Smooth muscle cell (in vitro differentiated cells): Measurements from ENCODE around the gene NFX1. TPM values are rescaled to one million over a fixed set of nuclear protein-coding genes. Genes with fewer than 3 reads are reported as not detected.

ENCODE experiments used
- DNase-seq: peaks from one replicate; lab custom pipeline; 2025; ENCODE audit not compliant: unreplicated experiment; lab: John Stamatoyannopoulos, UW
- H2AFZ ChIP-seq: fragments of 200-600 bp; sonication (generic); 2 replicates; pipeline ENCODE4 v1.6.0; 2016; ENCODE audit warnings: antibody characterized with exemption, low read depth, mild to moderate bottlenecking
- H3F3A ChIP-seq: fragments of 200-600 bp; sonication (generic); 2 replicates; pipeline ENCODE4 v1.6.0; 2017; ENCODE audit warnings: antibody characterized with exemption, low read depth
- H3K27ac ChIP-seq: fragments of 200-600 bp; sonication (generic); 2 replicates; pipeline ENCODE4 v1.5.1; 2016; ENCODE audit warnings: low read depth, mild to moderate bottlenecking
- H3K27me3 ChIP-seq: fragments of 200-600 bp; sonication (generic); 2 replicates; pipeline ENCODE4 v1.6.1; 2016; ENCODE audit warnings: low read depth, mild to moderate bottlenecking
- H3K36me3 ChIP-seq: fragments of 200-600 bp; sonication (generic); 2 replicates; pipeline ENCODE4 v1.5.1; 2016; ENCODE audit warnings: low read depth
- H3K4me1 ChIP-seq: fragments of 200-600 bp; sonication (generic); 2 replicates; pipeline ENCODE4 v1.5.1; 2016; ENCODE audit warnings: low read depth
- H3K4me2 ChIP-seq: fragments of 200-600 bp; sonication (generic); 2 replicates; pipeline ENCODE4 v1.6.0; 2016; ENCODE audit warnings: mild to moderate bottlenecking
- H3K4me3 ChIP-seq: fragments of 200-600 bp; sonication (generic); 2 replicates; pipeline ENCODE4 v1.5.1; 2016; ENCODE audit warnings: mild to moderate bottlenecking
- H3K79me2 ChIP-seq: fragments of 200-600 bp; sonication (generic); 2 replicates; pipeline ENCODE4 v1.6.0; 2016; ENCODE audit warnings: low read depth, mild to moderate bottlenecking
- H3K9ac ChIP-seq: fragments of 200-600 bp; sonication (generic); 2 replicates; pipeline ENCODE4 v1.6.0; 2016; ENCODE audit warnings: low read depth
- H3K9me3 ChIP-seq: fragments of 200-600 bp; sonication (generic); replicated peaks from 2 replicates; pipeline ENCODE4 v1.5.1; 2016; ENCODE audit warnings: low read depth
- H4K20me1 ChIP-seq: fragments of 200-600 bp; sonication (generic); 2 replicates; pipeline ENCODE4 v1.6.0; 2016; ENCODE audit warnings: low read depth
- WGBS: methylation state at CpG from one replicate; pipeline ENCODE4 v1.1.7; 2016; ENCODE audit warnings: low lambda C conversion rate; 5-methylcytosine and 5-hydroxymethylcytosine counted together
- polyA plus RNA-seq: library from polyadenylated mRNA; unstranded; fragments of >200 nt; fragmentation: Nextera tagmentation; extraction: Ambion mirVana; gene quantifications from 2 replicates; pipeline ENCODE4 v1.2.1, GENCODE V29; 2016
- total RNA-seq: library from RNA; depleted of rRNA; stranded (reverse); fragments of >200 nt; gene quantifications from 2 replicates; pipeline ENCODE4 v1.2.3, GENCODE V29; 2014
- TF ChIP-seq, protein P1 (sequence below): fragments of 200-600 bp; sonication (generic); IDR thresholded peaks from 2 replicates; pipeline ENCODE4 v1.5.1; 2017; ENCODE audit warnings: borderline replicate concordance, mild to moderate bottlenecking, antibody characterized with exemption; ENCODE audit not compliant: insufficient read depth, poor library complexity, severe bottlenecking

The NFX1 gene
- total and polyA plus RNA-seq, 2 experiments from 2014 or later, result 19.3 to 22.8 TPM

DNA sequence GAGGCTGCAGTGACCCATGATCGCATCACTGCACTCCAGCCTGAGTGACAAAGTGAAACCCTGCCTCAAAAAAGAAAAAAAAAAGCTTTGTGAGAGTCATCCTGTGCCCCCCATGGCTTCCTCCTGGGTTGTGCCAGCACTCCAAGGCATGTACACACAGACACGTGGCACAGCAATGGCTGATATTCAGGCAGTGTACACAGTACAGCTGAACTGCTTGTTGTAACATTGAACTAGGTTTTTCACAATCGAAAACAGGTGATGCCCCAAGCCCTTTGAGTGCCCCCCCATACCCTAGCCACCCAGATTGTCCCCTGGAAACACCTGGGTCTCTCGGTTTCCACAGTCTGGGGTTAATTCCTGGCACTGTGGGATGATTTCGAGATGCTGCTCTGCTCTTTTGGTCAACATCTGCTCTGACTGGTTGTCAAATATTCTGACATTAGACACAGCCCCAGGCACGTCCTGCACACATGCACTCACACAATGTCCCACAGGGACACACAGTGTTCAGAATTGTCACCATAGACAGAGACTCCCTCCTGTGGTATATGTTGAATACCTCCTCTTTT lies 41.1 kb upstream of the NFX1 start:
- Histone ChIP-seq H3K9ac (no peak overlapping the region), H3K27ac (no peak overlapping the region), H3K4me3 (no peak overlapping the region), H3K36me3 (no peaks in the 10 kb centered on the region), H2AFZ (no peak overlapping the region), H3K27me3 (no peaks in the 10 kb centered on the region), H3K9me3 (no peaks in the 10 kb centered on the region), H3K4me1 (no peaks in the 10 kb centered on the region), H3K4me2 (no peak overlapping the region), H4K20me1 (no peaks in the 10 kb centered on the region), H3F3A (no peaks in the 10 kb centered on the region), H3K79me2 (no peaks in the 10 kb centered on the region)
- TF ChIP-seq, protein P1, sequence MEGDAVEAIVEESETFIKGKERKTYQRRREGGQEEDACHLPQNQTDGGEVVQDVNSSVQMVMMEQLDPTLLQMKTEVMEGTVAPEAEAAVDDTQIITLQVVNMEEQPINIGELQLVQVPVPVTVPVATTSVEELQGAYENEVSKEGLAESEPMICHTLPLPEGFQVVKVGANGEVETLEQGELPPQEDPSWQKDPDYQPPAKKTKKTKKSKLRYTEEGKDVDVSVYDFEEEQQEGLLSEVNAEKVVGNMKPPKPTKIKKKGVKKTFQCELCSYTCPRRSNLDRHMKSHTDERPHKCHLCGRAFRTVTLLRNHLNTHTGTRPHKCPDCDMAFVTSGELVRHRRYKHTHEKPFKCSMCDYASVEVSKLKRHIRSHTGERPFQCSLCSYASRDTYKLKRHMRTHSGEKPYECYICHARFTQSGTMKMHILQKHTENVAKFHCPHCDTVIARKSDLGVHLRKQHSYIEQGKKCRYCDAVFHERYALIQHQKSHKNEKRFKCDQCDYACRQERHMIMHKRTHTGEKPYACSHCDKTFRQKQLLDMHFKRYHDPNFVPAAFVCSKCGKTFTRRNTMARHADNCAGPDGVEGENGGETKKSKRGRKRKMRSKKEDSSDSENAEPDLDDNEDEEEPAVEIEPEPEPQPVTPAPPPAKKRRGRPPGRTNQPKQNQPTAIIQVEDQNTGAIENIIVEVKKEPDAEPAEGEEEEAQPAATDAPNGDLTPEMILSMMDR, result no peak
- DNase-seq, result no peak
- 86% methylated on average over 6 of the region's 6 CpGs for WGBS

DNA sequence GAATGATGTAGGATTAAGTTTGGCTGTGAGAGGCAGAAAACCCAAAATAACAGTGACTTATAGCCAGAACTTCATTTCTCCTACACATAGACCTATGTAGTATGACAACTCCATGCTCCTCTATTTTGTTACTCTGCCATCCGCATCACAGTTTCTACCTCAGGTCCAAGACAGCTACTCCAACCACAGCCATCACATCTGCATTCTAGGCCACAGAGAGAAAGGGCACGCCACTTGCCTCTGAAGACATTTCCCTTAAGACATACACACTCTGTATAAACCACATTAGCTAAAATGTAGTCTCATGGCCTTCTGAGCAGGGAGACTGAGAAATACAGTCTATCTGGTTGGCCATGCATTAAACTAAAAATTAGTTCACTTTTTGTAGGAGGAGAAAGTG lies 40.3 kb upstream of the NFX1 start:
- no peak overlapping the region for H3K4me2 ChIP-seq
- H3K27ac ChIP-seq, result no peak overlapping the region
- H3K9ac ChIP-seq, result no peak overlapping the region
- 100% methylated on average over 2 of the region's 2 CpGs for WGBS
- TF ChIP-seq, protein P1, result no peak
- H3K4me3 ChIP-seq, result no peak overlapping the region
- H4K20me1 ChIP-seq, result no peaks in the 10 kb centered on the region
- H3K4me1 ChIP-seq, result no peaks in the 10 kb centered on the region
- no peaks in the 10 kb centered on the region for H3K9me3 ChIP-seq
- no peak overlapping the region for H2AFZ ChIP-seq
- H3K79me2 ChIP-seq, result no peaks in the 10 kb centered on the region
- no peak for DNase-seq
- H3K36me3 ChIP-seq, result peaks cover 3% of the 10 kb centered on the region
- no peaks in the 10 kb centered on the region for H3F3A ChIP-seq
- H3K27me3 ChIP-seq, result no peaks in the 10 kb centered on the region

DNA sequence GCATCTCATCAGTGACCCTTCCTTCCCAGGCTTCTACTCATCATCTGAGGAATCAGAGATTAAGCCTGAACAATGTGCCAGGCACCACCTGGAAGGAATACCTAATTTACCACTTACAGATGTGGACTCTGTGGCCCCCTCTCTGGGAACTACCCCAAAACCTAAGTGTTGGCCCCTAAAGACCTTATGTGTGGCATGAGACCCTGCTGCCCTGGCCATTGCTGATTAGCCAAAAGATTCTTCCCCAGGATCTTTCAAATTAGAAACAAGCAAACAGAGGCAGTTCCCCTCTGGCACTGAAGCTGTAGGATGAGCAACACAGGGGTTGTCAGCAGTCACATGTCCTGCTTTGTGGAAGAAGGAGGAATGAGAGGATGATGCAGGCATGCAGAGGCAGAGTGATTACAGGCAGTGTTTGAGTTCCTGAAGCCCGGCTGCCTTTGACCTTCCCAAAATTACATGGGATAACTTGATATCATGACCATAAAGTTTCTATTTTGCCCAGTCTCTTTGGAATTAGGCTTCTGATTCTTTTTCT lies 39.8 kb upstream of the NFX1 start:
- Histone ChIP-seq H3K79me2 (no peaks in the 10 kb centered on the region), H3F3A (no peaks in the 10 kb centered on the region), H2AFZ (no peak overlapping the region), H3K27ac (peak overlapping the region; percentile 28), H3K9me3 (no peaks in the 10 kb centered on the region), H3K4me2 (no peak overlapping the region), H4K20me1 (no peaks in the 10 kb centered on the region), H3K9ac (no peak overlapping the region), H3K36me3 (peaks cover 8% of the 10 kb centered on the region), H3K4me3 (no peak overlapping the region), H3K27me3 (no peaks in the 10 kb centered on the region), H3K4me1 (no peaks in the 10 kb centered on the region)
- TF ChIP-seq, protein P1, result no peak
- WGBS, result 80% methylated on average over 1 of the region's 1 CpG
- DNase-seq, result no peak

DNA sequence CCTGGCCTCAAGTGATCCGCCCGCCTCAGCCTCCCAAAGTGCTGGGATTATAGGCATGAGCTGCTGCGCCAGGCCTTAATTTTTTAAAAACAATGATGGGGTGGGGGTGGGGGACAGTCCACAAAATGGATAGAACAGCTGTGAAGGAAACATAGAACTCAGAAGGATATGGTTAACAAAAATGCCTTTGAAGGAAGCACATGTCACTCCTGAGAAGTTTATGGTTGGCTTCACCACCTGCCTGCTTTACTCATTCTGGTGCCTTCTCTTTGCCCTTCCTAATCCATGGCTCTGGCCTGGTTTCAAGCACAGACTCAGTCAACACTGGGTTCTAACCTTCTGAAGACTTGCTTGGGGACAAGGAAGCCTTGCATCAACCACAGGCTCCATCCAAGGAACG lies 36.1 kb upstream of the NFX1 start:
- whole genome bisulfite sequencing, result over 99% methylated on average over 4 of the region's 4 CpGs
- no peak overlapping the region for H3K27ac ChIP-seq

More for the DNA sequence above, 36.1 kb upstream of the NFX1 start:
- H3K79me2 ChIP-seq, result no peaks in the 10 kb centered on the region
- no peaks in the 10 kb centered on the region for H3K27me3 ChIP-seq
- H3F3A ChIP-seq, result no peaks in the 10 kb centered on the region
- H4K20me1 ChIP-seq, result no peaks in the 10 kb centered on the region
- no peak overlapping the region for H2AFZ ChIP-seq
- TF ChIP-seq, protein P1, result no peak
- H3K9ac ChIP-seq, result no peak overlapping the region
- no peak overlapping the region for H3K4me2 ChIP-seq
- no peak overlapping the region for H3K4me3 ChIP-seq
- peaks cover 26% of the 10 kb centered on the region for H3K36me3 ChIP-seq
- H3K9me3 ChIP-seq, result no peaks in the 10 kb centered on the region
- DNase-seq, result no peak
- no peaks in the 10 kb centered on the region for H3K4me1 ChIP-seq
